NCI-H187 (cell line): ENCODE data around the gene GASK1B.

ENCODE experiments used
- DNase-seq, 2 experiments: peaks; one replicate each; lab custom pipeline; 2025; lab: John Stamatoyannopoulos, UW

The GASK1B gene

GRCh38 chr4:158172261-158173258 lies at the start of gene GASK1B:
TSS of gene GASK1B (minus strand) at chr4:158173025. CDS start at chr4:158171375, 1,650 bp downstream.
- DNase-seq, result no peak

- DNase-seq, result no peak
These were observed 46.8 kb upstream of the GASK1B start for GRCh38 chr4:158219623-158220022.

DNA sequence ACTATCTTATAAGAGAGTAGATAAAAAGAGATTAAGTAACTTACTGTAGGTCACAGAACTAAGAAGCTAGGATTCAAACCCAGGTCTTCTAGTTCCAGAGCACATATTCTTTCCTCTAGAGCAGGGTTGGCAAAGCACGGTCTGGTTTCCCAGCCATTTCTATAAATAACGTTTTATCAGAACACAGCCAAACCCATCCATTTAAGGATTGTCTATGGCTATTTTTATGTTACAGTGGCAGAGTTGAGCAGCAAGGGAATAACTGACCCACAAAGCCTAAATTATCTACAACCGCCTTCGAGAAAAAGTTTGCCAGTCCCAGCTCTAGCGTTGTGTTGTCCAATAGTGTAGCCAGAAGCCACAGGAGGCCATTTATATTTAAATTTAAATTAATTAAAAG lies 44.9 kb upstream of the GASK1B start:
- no peak for DNase-seq

DNA sequence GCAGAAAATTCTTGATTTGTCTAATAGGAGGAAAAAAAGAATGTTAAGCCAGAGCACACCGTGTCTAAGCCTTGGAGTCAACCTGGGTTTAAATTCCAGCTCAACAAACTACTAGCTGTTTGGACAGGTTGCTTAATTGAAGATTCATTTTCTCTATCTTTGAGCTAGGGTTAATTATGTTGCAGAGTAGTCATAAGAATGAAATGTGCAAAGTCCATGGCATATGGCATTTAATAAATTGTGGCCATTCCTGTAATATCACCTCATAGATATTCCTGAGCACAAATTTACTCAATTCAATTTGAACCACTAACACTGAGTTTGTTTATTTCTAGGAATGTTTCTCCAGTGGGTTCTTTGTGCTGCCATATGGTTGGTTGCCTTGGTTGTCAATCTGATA lies 42.0 kb upstream of the GASK1B start:
- no peak for DNase-seq

- DNase-seq, result no peak
These were observed 40.6 kb upstream of the GASK1B start for GRCh38 chr4:158213466-158213865.

- DNase-seq, result no peak
These were observed 38.4 kb upstream of the GASK1B start for GRCh38 chr4:158211222-158211621.

GRCh38 chr4:158209825-158210807 lies 37.3 kb upstream of the GASK1B start, which contains the start of gene TMEM144:
TSS of gene TMEM144 (plus strand) at chr4:158210486. CDS start at chr4:158212668, 2,182 bp downstream.
- no peak for DNase-seq

GRCh38 chr4:158208963-158209640 lies 36.3 kb upstream of the GASK1B start:
- no peak for DNase-seq

GRCh38 chr4:158203929-158204328 lies 31.1 kb upstream of the GASK1B start:
- DNase-seq, result no peak

DNA sequence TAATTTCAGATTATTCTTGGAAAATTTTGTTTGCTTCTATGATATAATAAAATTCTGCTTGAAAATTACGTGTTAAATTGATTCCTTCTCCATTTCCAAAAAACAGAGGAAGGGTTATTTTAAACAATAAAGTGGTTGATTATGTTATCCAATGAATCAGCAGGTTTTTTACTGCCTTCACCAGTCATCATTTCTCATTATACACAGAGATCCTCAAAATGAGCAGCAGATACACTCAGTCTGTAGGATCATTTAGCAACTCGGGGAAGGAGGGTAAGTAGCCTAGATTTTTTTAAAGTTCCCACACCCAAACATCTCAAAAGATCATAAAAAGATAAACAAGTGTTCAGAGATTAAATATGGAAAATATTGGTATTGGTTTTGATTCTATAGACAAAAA lies 30.6 kb upstream of the GASK1B start:
- DNase-seq, result no peak

DNA sequence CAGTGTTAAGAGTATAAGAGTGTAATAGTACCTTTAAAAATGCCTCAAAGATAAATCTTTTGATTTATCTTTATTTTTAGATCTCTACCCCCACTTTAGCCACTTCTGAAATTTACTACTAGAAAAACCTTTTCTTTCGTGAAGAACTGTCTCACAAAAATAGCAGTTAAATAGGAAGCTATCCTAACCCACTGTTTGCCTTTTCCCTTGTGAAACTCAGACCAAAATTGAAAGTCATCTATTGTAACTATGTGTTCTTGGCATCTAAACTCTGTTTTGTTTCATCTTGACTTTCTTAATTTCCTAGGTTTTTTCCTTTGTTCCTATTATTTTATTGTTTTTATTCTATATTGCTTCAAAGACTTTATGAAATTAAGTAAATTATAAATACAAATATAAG lies 29.7 kb upstream of the GASK1B start:
- DNase-seq, result no peak

- no peak for DNase-seq
These were observed 29.1 kb upstream of the GASK1B start for GRCh38 chr4:158201876-158202275.

- no peak for DNase-seq
These were observed 28.5 kb upstream of the GASK1B start for GRCh38 chr4:158201322-158201721.

DNA sequence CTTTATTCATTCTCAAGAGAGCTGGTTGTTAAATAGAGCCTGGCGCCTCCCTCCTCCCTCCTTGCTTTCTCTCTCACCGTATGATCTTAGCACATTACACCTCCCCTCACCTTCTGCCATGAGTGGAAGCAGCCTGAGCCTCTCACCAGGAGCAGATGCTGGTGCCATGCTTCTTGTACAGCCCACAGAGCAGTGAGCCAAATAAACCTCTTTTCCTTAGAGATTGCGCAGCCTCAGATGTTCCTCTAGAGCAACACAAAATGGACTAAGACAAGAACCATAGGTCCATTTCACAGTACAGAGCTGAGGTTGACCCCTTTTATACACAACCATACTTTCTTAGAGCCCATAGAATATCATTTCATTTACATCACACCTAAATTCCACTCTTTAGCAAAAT lies 27.4 kb upstream of the GASK1B start:
- DNase-seq, result no peak

DNA sequence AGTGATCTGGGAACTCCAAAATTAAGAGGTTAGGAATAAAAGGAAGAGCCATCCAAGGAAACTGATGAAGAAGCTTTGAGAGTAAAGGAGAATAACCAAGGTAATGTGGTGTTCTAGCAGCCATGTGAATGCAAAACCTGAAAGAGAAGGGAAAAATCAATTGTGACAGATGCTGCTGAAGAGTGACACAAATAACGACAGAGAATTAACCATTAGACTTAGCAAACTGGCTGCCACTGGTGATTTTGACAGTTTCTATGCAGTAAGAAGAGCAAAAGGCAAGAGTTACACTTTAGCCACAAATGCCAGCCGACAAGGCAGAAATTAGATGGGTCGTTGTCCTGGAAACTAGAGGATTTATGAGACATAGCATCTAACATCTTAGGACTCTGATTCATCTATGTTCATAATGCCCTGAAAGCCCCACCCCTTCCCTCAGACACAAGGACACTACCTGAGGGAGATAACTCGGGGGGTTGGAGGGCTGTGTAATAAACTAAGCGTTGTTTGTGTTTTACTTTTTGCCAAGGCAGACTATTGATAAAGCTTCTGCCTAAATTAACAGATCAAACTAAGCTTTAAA lies 24.5 kb upstream of the GASK1B start:
- no peak for DNase-seq

DNA sequence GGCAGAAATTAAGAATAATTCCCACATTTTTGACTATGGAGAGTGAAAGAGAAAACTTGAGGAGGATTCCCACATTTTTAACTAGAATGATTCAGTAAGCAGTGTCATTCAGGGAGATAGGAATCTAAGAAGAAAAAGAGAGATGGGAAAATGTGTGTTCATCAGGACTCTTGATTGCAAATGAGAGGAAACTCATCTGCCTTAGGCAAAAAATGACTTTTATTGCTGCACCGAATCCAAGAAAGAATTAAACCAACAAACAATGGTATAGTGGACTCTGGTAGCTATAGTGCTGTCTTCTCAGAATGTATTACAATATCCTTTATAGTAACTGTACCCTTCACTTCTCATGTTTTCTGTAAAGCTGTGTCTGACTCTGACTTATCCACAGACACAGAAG lies 22.5 kb upstream of the GASK1B start:
- DNase-seq, result no peak

GRCh38 chr4:158193171-158193749 lies 20.4 kb upstream of the GASK1B start:
- no peak for DNase-seq

DNA sequence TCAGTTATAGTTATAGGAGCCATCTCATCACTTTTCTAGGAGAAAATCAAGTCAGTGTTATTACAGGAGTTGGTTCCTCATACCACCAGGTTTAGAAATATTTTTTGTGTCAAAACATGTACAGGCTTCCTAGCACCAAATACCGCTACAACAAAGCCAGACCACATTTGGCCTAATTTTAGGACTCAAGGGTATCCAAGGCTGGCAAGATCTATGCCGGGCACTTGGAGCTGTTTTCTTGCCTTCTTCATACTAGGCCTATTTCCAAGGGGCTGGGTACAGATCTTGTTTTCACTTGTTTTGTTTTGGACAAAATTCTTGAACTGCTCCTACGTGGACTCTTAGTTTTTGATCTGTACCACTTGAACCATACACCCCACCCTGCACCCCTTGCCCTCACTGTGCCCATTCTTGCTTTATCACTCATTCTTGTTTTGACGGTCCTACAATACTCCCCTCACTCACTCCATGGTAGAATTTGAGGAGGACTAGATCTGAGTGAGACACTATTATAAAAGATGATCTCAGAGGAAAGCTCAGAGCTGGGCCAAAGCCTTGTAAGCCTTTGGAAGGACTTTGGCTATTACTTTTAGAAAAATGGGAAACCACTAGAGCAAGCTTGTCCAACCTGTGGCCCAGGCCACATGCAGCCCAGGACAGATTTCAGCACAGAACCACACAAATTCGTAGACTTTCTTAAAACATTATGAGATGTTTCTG lies 19.8 kb upstream of the GASK1B start:
- no peak for DNase-seq

- DNase-seq, result no peak
These were observed 17.9 kb upstream of the GASK1B start for GRCh38 chr4:158190718-158191117.

GRCh38 chr4:158189422-158189821 lies 16.6 kb upstream of the GASK1B start:
- DNase-seq, result no peak
